HepG2 (cell line): ENCODE results near the gene GALNT9. TPM values are rescaled to one million over a fixed set of nuclear protein-coding genes. Genes with fewer than 3 reads are reported as not detected.

Experiments used
- ATAC-seq: fragments of 200-7000 bp; cut with Tn5 transposase; 3 replicates; pipeline ENCODE4 v1.9.1; 2020; ENCODE audit warnings: mild to moderate bottlenecking, moderate library complexity
- BruUV-seq: library from RNA; stranded (reverse); fragments of 400-500 nt; replicated peaks from 2 replicates; lab custom pipeline; 2021; lab: Mats Ljungman, UMichigan
- CTCF ChIA-PET: fragments of 300-600 bp; formaldehyde crosslinking; extraction: SDS; loops from one replicate; lab custom pipeline; 2021; ENCODE audit warnings: low total read pairs, inconsistent platforms, low intra/inter-chr PET ratio; lab: Yijun Ruan, JAX
- POLR2A ChIA-PET: fragments of 350-600 bp; sonication (Branson Sonifier 250); formaldehyde crosslinking; loops from one replicate; lab custom pipeline; 2020; ENCODE audit warnings: antibody characterized with exemption, inconsistent platforms; lab: Yijun Ruan, JAX
- DNase-seq: peaks from one replicate; pipeline ENCODE4 v3.0.0-alpha.2; 2015; ENCODE audit warnings: low spot score
- FAIRE-seq: peaks from 3 replicates; lab custom pipeline; 2011; peaks lifted over from hg19 to GRCh38; lab: Jason Lieb, UNC
- H2AFZ ChIP-seq: one replicate; pipeline ENCODE4 v1.6.1; 2011; ENCODE audit warnings: low read length, inconsistent platforms
- H3K27ac ChIP-seq: fragments of 300-600 bp; 3 replicates; pipeline ENCODE4 v1.8.0; 2011; ENCODE audit warnings: mixed run types, mild to moderate bottlenecking, mixed read lengths, low read length, inconsistent platforms; ENCODE audit not compliant: insufficient read depth; ENCODE audit errors: extremely low read length
- H3K27me3 ChIP-seq, 2 experiments: fragments of 200-600 bp in 1 of 2; 2 replicates in 1 of 2; 3 replicates in 1 of 2; pipeline versions ENCODE4 v1.6.0 to v1.8.0; 2011; ENCODE audit warnings: low read length in 2 of 2, mild to moderate bottlenecking in 2 of 2, moderate library complexity in 2 of 2, inconsistent platforms in 1 of 2; ENCODE audit not compliant: insufficient read depth in 2 of 2, control insufficient read depth in 1 of 2
- H3K36me3 ChIP-seq, 2 experiments: fragments of 200-600 bp in 1 of 2; replicated peaks in 1 of 2; 2 replicates in 1 of 2; 3 replicates in 1 of 2; pipeline versions ENCODE4 v1.5.1 to v1.8.0; 2011; ENCODE audit warnings: low read length in 2 of 2, inconsistent platforms in 1 of 2; ENCODE audit not compliant: insufficient read depth in 2 of 2, control insufficient read depth in 1 of 2
- H3K4me1 ChIP-seq: 2 replicates; pipeline ENCODE4 v1.5.1; 2012; ENCODE audit warnings: low read length, inconsistent platforms; ENCODE audit not compliant: insufficient read depth
- H3K4me2 ChIP-seq: 2 replicates; pipeline ENCODE4 v1.6.0; 2011; ENCODE audit warnings: low read depth, low read length, inconsistent platforms
- H3K4me3 ChIP-seq, 3 experiments: fragments of 200-600 bp in 1 of 3; sonication (generic), shearing (Covaris generic) in 1 of 3; replicated peaks in 1 of 3; 2 replicates each; pipeline ENCODE4 v1.5.1; 2011 to 2016; ENCODE audit warnings: low read length in 3 of 3, inconsistent platforms in 2 of 3, low read depth in 2 of 3, mild to moderate bottlenecking in 2 of 3, control low read depth in 1 of 3, mixed read lengths in 1 of 3; ENCODE audit not compliant: insufficient read depth in 1 of 3
- H3K79me2 ChIP-seq: one replicate; pipeline ENCODE4 v1.6.1; 2011; ENCODE audit warnings: low read length, inconsistent platforms; ENCODE audit not compliant: insufficient read depth
- H3K9ac ChIP-seq: 2 replicates; pipeline ENCODE4 v1.6.0; 2011; ENCODE audit warnings: mild to moderate bottlenecking, low read depth, low read length, inconsistent platforms; ENCODE audit not compliant: insufficient read depth
- H3K9me3 ChIP-seq: 2 replicates; pipeline ENCODE4 v1.5.1; 2012; ENCODE audit warnings: mild to moderate bottlenecking, low read length
- H4K20me1 ChIP-seq: 2 replicates; pipeline ENCODE4 v1.6.0; 2011; ENCODE audit warnings: inconsistent platforms, mild to moderate bottlenecking, low read length, moderate library complexity; ENCODE audit not compliant: insufficient read depth
- MAFK ChIP-seq, 2 experiments: IDR thresholded peaks in 1 of 2; conservative IDR thresholded peaks in 1 of 2; 2 replicates each; pipeline ENCODE4 v1.6.1; 2011; ENCODE audit warnings: improper control_type of control experiment in 2 of 2, low read length in 2 of 2
- PCBP2 ChIP-seq: fragments of 200-400 bp; formaldehyde crosslinking; optimal IDR thresholded peaks from 2 replicates; pipeline ENCODE3; 2018; ENCODE audit warnings: low read length, low read depth; ENCODE audit not compliant: poor library complexity, severe bottlenecking
- ZNF605 ChIP-seq: sonication (generic); formaldehyde crosslinking; IDR thresholded peaks from 2 replicates; pipeline ENCODE4 v1.8.0; 2022; ENCODE audit warnings: mild to moderate bottlenecking, missing genetic modification reagents
- WGBS: methylation state at CpG from one replicate; pipeline ENCODE4 v1.1.6; 2017; ENCODE audit warnings: low lambda C conversion rate; 5-methylcytosine and 5-hydroxymethylcytosine counted together
- in situ Hi-C: cut with HindIII; loops from 2 replicates; pipeline ENCODE4 v1.10.0; 2017; ENCODE audit warnings: low pct_unique_long_range_greater_than_20kb; ENCODE audit not compliant: extremely low pct_ligation_motif_present
- intact Hi-C: fragments of 100-400 bp; cut with micrococcal nuclease; formaldehyde crosslinking; loops from one replicate; pipeline ENCODE4 v1.10.0; 2022; ENCODE audit not compliant: unreplicated experiment
- polyA plus RNA-seq, 8 experiments: library from polyadenylated mRNA; depleted of rRNA in 3 of 8; stranded (reverse) in 7 of 8; unstranded in 1 of 8; fragments of >200 nt; fragmentation: Illumina TruSeq in 4 of 8; extraction: Trizol in 4 of 8; gene quantifications; 2 replicates each; pipeline versions ENCODE4 v1.2.1 to v1.2.3, GENCODE V29; 2011 to 2016; ENCODE audit warnings: low read depth in 4 of 8, missing spikeins in 1 of 8, mixed read lengths in 1 of 8; ENCODE audit not compliant: insufficient read depth in 1 of 8
- total RNA-seq, 5 experiments: library from RNA; depleted of rRNA; stranded (reverse); fragments of >200 nt; fragmentation: Illumina TruSeq; extraction: Trizol; gene quantifications; 2 replicates each; pipeline ENCODE4 v1.2.3, GENCODE V29; 2016; ENCODE audit warnings: low read depth in 1 of 5
- TF ChIP-seq, protein P1 (sequence below): IDR thresholded peaks from 2 replicates; pipeline ENCODE4 v1.6.1; 2012; ENCODE audit warnings: inconsistent platforms
- TF ChIP-seq, protein P2 (sequence below), 2 experiments: fragments of 450-650 bp in 1 of 2; sonication (generic) in 1 of 2; formaldehyde crosslinking in 1 of 2; IDR thresholded peaks; 2 replicates each; pipeline versions ENCODE4 v1.6.1 to v1.8.0; 2016 to 2022; ENCODE audit warnings: antibody characterized with exemption in 1 of 2, mild to moderate bottlenecking in 1 of 2, missing genetic modification reagents in 1 of 2
- TF ChIP-seq, protein P3 (sequence below), 2 experiments: sonication (generic) in 1 of 2; formaldehyde crosslinking in 1 of 2; IDR thresholded peaks; 2 replicates each; pipeline versions ENCODE4 v1.6.1 to v1.9.0; 2014 to 2022; ENCODE audit warnings: antibody characterized with exemption in 1 of 2, borderline replicate concordance in 1 of 2, inconsistent platforms in 1 of 2, low read depth in 1 of 2, missing genetic modification reagents in 1 of 2

GALNT9 gene
- total and polyA plus RNA-seq, 2 of the 13 experiments (the other 11 are each of a cell fraction or from before 2014, with no cell fraction given), result 0.04 TPM; not detected in 1

DNA sequence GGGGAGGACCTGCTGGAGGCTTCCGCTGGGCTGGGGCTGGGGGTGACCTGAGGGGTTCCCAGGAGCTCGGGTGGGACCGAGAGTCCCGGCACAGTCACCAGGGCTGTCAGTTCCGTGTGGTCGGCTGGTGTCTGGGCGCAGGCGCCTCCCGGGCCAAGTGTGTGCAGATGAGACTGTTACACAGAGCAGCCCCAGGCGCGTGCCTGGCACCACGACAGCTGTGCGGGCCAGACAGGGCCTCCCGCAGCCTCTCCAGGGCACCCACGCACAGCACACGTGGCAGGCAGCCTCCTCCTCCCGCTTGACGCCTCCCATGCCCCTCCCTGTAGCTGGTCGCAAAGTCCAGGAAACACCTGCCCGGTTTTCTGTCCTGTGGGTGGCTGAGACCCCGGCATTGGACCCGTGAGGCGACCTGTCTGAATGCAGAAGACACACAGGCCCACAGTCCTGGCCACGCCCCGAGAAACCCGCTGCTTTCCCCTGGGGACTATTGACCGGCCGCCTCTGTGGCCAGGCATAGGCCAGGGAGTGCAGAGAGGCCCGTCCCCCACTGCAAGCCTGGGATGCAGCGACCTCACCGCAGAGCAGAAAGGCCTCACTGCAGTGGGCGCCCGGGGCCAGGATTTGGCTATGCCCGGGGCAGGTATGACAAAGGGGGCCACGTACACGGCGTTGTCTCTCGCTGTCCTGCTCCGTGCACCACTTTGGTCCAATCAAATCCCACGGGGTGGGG lies 12.1 kb upstream of the GALNT9 start:
- ChIA-PET POLR2A (no interaction called here), CTCF (interaction anchor here (1.5 kb wide), 1 partner anchor 188 kb away, joined by 10 read pairs; no protein-coding TSS in a partner anchor)
- ATAC-seq (peak; percentile 20), DNase-seq (no peak), FAIRE-seq (no peak)
- H3K27me3 ChIP-seq, result peaks cover 22 to 90% of the 10 kb centered on the region in 2 experiments
- no peak overlapping the region for H3K4me2 ChIP-seq
- intact Hi-C loops (no loop called here), in situ Hi-C loops (no loop called here)
- peaks cover 7% of the 10 kb centered on the region; the same call in 1 of the 2 replicates for H4K20me1 ChIP-seq
- no peak overlapping the region for H3K4me3 ChIP-seq
- H2AFZ ChIP-seq, result no peak overlapping the region
- BruUV-seq, result no TSS peak
- no peaks in the 10 kb centered on the region for H3K79me2 ChIP-seq
- no peaks in the 10 kb centered on the region for H3K4me1 ChIP-seq
- WGBS, result 30% methylated on average over 19 of the region's 40 CpGs
- H3K27ac ChIP-seq, result no peak overlapping the region
- H3K36me3 ChIP-seq, result no peaks in the 10 kb centered on the region
- H3K9ac ChIP-seq, result no peak overlapping the region
- no peaks in the 10 kb centered on the region for H3K9me3 ChIP-seq
- TF ChIP-seq PCBP2 (no peak), ZNF605 (CRISPR knock-in tag) (no peak), MAFK (conservative IDR thresholded peaks at IDR 0.05 in 1 of 2, IDR thresholded peaks at IDR 0.05 in 1 of 2; ENCODE audit: low read length in 2 of 2) (no peak)
- TF ChIP-seq, protein P1, sequence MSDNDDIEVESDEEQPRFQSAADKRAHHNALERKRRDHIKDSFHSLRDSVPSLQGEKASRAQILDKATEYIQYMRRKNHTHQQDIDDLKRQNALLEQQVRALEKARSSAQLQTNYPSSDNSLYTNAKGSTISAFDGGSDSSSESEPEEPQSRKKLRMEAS, result peak; percentile 48; the same call in 1 of the 2 replicates
- TF ChIP-seq, protein P2, sequence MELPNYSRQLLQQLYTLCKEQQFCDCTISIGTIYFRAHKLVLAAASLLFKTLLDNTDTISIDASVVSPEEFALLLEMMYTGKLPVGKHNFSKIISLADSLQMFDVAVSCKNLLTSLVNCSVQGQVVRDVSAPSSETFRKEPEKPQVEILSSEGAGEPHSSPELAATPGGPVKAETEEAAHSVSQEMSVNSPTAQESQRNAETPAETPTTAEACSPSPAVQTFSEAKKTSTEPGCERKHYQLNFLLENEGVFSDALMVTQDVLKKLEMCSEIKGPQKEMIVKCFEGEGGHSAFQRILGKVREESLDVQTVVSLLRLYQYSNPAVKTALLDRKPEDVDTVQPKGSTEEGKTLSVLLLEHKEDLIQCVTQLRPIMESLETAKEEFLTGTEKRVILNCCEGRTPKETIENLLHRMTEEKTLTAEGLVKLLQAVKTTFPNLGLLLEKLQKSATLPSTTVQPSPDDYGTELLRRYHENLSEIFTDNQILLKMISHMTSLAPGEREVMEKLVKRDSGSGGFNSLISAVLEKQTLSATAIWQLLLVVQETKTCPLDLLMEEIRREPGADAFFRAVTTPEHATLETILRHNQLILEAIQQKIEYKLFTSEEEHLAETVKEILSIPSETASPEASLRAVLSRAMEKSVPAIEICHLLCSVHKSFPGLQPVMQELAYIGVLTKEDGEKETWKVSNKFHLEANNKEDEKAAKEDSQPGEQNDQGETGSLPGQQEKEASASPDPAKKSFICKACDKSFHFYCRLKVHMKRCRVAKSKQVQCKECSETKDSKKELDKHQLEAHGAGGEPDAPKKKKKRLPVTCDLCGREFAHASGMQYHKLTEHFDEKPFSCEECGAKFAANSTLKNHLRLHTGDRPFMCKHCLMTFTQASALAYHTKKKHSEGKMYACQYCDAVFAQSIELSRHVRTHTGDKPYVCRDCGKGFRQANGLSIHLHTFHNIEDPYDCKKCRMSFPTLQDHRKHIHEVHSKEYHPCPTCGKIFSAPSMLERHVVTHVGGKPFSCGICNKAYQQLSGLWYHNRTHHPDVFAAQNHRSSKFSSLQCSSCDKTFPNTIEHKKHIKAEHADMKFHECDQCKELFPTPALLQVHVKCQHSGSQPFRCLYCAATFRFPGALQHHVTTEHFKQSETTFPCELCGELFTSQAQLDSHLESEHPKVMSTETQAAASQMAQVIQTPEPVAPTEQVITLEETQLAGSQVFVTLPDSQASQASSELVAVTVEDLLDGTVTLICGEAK (IDR thresholded peaks at IDR 0.05), result no peak
- TF ChIP-seq, protein P2 (CRISPR knock-in tag; IDR thresholded peaks at IDR 0.05), result no peak
- TF ChIP-seq, protein P3, sequence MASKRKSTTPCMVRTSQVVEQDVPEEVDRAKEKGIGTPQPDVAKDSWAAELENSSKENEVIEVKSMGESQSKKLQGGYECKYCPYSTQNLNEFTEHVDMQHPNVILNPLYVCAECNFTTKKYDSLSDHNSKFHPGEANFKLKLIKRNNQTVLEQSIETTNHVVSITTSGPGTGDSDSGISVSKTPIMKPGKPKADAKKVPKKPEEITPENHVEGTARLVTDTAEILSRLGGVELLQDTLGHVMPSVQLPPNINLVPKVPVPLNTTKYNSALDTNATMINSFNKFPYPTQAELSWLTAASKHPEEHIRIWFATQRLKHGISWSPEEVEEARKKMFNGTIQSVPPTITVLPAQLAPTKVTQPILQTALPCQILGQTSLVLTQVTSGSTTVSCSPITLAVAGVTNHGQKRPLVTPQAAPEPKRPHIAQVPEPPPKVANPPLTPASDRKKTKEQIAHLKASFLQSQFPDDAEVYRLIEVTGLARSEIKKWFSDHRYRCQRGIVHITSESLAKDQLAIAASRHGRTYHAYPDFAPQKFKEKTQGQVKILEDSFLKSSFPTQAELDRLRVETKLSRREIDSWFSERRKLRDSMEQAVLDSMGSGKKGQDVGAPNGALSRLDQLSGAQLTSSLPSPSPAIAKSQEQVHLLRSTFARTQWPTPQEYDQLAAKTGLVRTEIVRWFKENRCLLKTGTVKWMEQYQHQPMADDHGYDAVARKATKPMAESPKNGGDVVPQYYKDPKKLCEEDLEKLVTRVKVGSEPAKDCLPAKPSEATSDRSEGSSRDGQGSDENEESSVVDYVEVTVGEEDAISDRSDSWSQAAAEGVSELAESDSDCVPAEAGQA (IDR thresholded peaks at IDR 0.05; ENCODE audit: low read depth), result no peak
- TF ChIP-seq, protein P3 (CRISPR knock-in tag; IDR thresholded peaks at IDR 0.05; ENCODE audit: borderline replicate concordance), result no peak
